HG02852 (cell line): ENCODE results near the gene FAM133A.

Source experiments
- ATAC-seq: cut with Tn5 transposase; IDR thresholded peaks from one replicate; pipeline ENCODE4 v1.9.1; 2021; ENCODE audit warnings: mild to moderate bottlenecking, moderate library complexity; ENCODE audit not compliant: unreplicated experiment

FAM133A gene

GRCh38 chrX:93673869-93674271, at the start of gene FAM133A:
Gene FAM133A, plus strand, starts transcription at chrX:93674206. Its CDS starts 35,214 bp downstream, at chrX:93709420.
- no peak for ATAC-seq

- no peak for ATAC-seq
Measured at GRCh38 chrX:93637591-93637990, 36.4 kb upstream of the FAM133A start.

GRCh38 chrX:93649381-93649780, 24.6 kb upstream of the FAM133A start:
- ATAC-seq, result no peak

- ATAC-seq, result no peak
Measured at GRCh38 chrX:93660575-93660974, 13.4 kb upstream of the FAM133A start.

GRCh38 chrX:93673056-93673868, 744 bp upstream of the FAM133A start, which contains the start of gene NAP1L3:
Gene NAP1L3, minus strand, starts transcription at chrX:93673578. Its CDS starts 274 bp downstream, at chrX:93673304.
- peak; percentile 66 for ATAC-seq

- no peak for ATAC-seq
Measured at GRCh38 chrX:93695981-93696380, 22.0 kb downstream of the FAM133A start.

GRCh38 chrX:93703701-93704100, 29.7 kb downstream of the FAM133A start:
- ATAC-seq, result no peak

- ATAC-seq, result no peak
Measured at GRCh38 chrX:93711076-93711475, 37.1 kb downstream of the FAM133A start.

- ATAC-seq, result no peak
Measured at GRCh38 chrX:93741811-93742210, 67.8 kb downstream of the FAM133A start.

- ATAC-seq, result no peak
Measured at GRCh38 chrX:93760163-93760562, 86.2 kb downstream of the FAM133A start.
